Measurements from ENCODE around the gene TSPYL1.

TSPYL1 gene

DNA sequence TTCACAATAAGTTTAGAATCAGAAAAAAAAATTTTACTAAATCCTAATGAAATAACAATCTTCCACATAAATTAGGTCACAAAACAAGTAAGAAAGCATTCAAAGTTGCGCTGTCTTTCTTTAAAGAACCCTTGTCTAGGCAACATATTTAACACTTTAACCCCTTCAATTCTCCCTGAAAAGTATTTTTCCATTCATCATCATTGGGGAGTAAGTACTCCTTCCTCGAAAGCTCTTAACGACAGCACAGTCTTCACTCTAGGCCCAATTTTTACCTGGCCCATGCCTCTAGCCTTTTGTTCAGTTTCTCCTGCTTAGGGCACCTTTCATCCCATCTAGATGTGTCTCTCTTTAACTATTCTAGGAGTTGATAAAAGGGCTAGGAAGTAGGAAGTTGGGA is 2.6 kb downstream of the TSPYL1 start:
- ChIA-PET CTCF (interaction anchor here (0.7 to 5.4 kb wide), 6 partner anchors 9 to 503 kb away, joined by 3 to 78 read pairs (median 4); no protein-coding TSS in a partner anchor), POLR2A (interaction anchor here (0.7 to 4.7 kb wide), 4 partner anchors 8 to 294 kb away, joined by 6 to 31 read pairs (median 19); partner anchors contain the start of genes RWDD1 and TSPYL4)
- H3K27ac ChIP-seq (ENCODE audit: extremely low read depth, low read depth, low read length): no peak overlapping the region
- H3K4me1 ChIP-seq (ENCODE audit: control insufficient read depth, insufficient read depth, low read length): peaks cover 4% of the 10 kb centered on the region; the same call in 1 of the 2 replicates
- TF ChIP-seq IKZF3 (tag by site-specific recombination; IDR thresholded peaks at IDR 0.05) (peak; percentile 22; the same call in 1 of the 2 replicates), ZNF544 (tag by site-specific recombination; IDR thresholded peaks at IDR 0.05) (no peak)
- no peaks in the 10 kb centered on the region for H3K9me3 ChIP-seq (ENCODE audit: control insufficient read depth, insufficient read depth, low read depth, low read length)
- H3K36me3 ChIP-seq (ENCODE audit: control insufficient read depth in 2 of 2, insufficient read depth in 1 of 2, low read length in 2 of 2): peaks cover 11 to 56% of the 10 kb centered on the region in 2 experiments
- peak overlapping the region; percentile 97 for H3K4me3 ChIP-seq (ENCODE audit: low read depth, low read length)

DNA sequence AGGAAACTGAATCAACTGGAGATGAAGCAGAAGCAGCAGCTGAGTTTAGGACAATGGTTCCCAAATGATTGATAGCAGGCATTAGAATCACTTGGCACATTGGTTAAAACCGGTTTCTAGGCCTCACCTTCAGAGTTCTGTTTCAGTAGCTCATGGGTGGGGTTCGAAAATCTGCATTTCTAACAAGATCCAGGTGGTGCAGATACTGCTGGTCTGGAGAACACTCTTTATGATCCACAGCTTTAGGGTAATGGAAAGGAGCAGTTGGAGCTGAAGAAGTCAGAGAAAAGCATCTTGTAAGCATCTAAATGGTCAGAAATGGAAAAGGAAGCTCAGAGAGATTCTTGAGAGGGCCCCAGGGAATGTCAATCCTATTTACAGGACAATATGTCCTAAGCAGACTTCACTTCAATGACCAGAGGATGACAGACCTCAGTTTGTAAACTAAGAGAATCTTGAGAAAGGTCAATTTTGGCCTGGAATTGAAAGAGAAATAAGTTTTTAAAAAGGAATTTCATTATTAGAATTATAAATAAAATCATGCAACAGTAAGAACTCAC is 8.5 kb downstream of the TSPYL1 start:
- POLR2A ChIA-PET: interaction anchor here (1.2 to 1.5 kb wide), 2 partner anchors 9 to 17 kb away, joined by 4 read pairs; partner anchors contain the start of genes TSPYL1 and TSPYL4
- H3K4me1 ChIP-seq (ENCODE audit: control insufficient read depth, insufficient read depth, low read length): peaks cover 4% of the 10 kb centered on the region; the same call in 1 of the 2 replicates
- H3K27ac ChIP-seq (ENCODE audit: extremely low read depth, low read depth, low read length): no peak overlapping the region
- H3K9me3 ChIP-seq (ENCODE audit: control insufficient read depth, insufficient read depth, low read depth, low read length): no peaks in the 10 kb centered on the region
- H3K36me3 ChIP-seq (ENCODE audit: control insufficient read depth in 2 of 2, insufficient read depth in 1 of 2, low read length in 2 of 2): peaks cover 6 to 61% of the 10 kb centered on the region in 2 experiments
- H3K4me3 ChIP-seq (ENCODE audit: low read depth, low read length): no peak overlapping the region
- CTCF ChIA-PET: interaction anchor here (0.7 to 9.1 kb wide), 11 partner anchors 8 to 374 kb away, joined by 3 to 159 read pairs (median 4); partner anchors contain the start of gene TSPYL1
- TF ChIP-seq ZNF416 (tag by site-specific recombination; IDR thresholded peaks at IDR 0.05) (no peak), ZBTB8A (tag by site-specific recombination; IDR thresholded peaks at IDR 0.05) (no peak), ZNF223 (tag by site-specific recombination; IDR thresholded peaks at IDR 0.05) (no peak), ZNF558 (tag by site-specific recombination; IDR thresholded peaks at IDR 0.05) (no peak), ZNF571 (tag by site-specific recombination; IDR thresholded peaks at IDR 0.05) (no peak), BCL11A (tag by site-specific recombination; IDR thresholded peaks at IDR 0.05; ENCODE audit: low read depth) (no peak), ZBTB1 (tag by site-specific recombination; IDR thresholded peaks at IDR 0.05) (no peak), ZNF544 (tag by site-specific recombination; IDR thresholded peaks at IDR 0.05) (no peak), YY1 (tag by site-specific recombination; IDR thresholded peaks at IDR 0.05) (no peak), ZNF514 (tag by site-specific recombination; IDR thresholded peaks at IDR 0.05) (no peak), IKZF3 (tag by site-specific recombination; IDR thresholded peaks at IDR 0.05) (no peak), ZNF138 (tag by site-specific recombination; IDR thresholded peaks at IDR 0.05; ENCODE audit: borderline replicate concordance) (no peak), ZNF596 (tag by site-specific recombination; IDR thresholded peaks at IDR 0.05) (no peak), ZNF324 (tag by site-specific recombination; IDR thresholded peaks at IDR 0.05) (no peak)
- TF ChIP-seq, protein P1, sequence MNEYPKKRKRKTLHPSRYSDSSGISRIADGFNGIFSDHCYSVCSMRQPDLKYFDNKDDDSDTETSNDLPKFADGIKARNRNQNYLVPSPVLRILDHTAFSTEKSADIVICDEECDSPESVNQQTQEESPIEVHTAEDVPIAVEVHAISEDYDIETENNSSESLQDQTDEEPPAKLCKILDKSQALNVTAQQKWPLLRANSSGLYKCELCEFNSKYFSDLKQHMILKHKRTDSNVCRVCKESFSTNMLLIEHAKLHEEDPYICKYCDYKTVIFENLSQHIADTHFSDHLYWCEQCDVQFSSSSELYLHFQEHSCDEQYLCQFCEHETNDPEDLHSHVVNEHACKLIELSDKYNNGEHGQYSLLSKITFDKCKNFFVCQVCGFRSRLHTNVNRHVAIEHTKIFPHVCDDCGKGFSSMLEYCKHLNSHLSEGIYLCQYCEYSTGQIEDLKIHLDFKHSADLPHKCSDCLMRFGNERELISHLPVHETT (tag by site-specific recombination; IDR thresholded peaks at IDR 0.05): no peak

DNA sequence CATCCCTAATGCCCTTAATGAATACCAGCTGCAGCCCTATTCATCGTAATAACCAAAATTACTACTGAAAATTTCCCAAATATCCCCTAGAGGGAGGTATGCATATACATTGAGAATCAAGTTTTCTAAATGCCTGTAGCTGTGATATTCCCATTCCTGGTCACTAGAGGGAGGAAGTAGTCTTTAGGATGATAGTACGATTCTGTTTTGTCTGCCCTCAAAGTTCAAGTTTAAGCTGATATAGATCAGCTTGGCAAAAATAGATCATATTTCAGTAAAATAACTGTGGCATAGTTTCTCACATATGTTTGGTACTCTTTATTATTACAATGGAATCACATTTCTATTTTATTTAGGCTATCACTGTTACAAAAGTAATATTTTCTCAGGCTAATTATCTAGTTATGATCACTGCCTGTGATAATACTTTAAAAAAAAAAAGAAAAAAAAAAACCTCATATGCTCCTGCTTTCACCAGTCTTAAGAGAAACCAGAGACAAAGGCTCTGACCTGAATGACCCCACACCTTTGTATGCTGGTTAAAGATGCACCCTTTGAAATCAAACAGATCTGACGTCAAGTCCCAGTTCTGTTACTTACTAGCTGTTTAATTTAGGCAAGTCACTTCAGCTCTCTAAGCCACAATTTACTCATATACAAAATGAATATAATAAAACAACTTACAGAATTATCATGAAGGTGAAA is 11.0 kb downstream of the TSPYL1 start:
- CTCF ChIA-PET: interaction anchor here (0.5 to 9.1 kb wide), 89 partner anchors 10 to 1233 kb away, joined by 3 to 159 read pairs (median 4); partner anchors contain the start of genes CALHM5, DSE, RWDD1 and TRAPPC3L
- TF ChIP-seq, protein P2, sequence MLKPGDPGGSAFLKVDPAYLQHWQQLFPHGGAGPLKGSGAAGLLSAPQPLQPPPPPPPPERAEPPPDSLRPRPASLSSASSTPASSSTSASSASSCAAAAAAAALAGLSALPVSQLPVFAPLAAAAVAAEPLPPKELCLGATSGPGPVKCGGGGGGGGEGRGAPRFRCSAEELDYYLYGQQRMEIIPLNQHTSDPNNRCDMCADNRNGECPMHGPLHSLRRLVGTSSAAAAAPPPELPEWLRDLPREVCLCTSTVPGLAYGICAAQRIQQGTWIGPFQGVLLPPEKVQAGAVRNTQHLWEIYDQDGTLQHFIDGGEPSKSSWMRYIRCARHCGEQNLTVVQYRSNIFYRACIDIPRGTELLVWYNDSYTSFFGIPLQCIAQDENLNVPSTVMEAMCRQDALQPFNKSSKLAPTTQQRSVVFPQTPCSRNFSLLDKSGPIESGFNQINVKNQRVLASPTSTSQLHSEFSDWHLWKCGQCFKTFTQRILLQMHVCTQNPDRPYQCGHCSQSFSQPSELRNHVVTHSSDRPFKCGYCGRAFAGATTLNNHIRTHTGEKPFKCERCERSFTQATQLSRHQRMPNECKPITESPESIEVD (tag by site-specific recombination; IDR thresholded peaks at IDR 0.05): peak; percentile 36; the same call in 1 of the 2 replicates
- TF ChIP-seq ZNF660 (tag by site-specific recombination; IDR thresholded peaks at IDR 0.05) (peak; percentile 90), ZNF521 (tag by site-specific recombination; IDR thresholded peaks at IDR 0.05) (no peak), ZNF221 (tag by site-specific recombination; IDR thresholded peaks at IDR 0.05; ENCODE audit: borderline replicate concordance) (0 out of 2 replicates have a peak, but pooled peaks have one; percentile 48), TCF7L2 (IDR thresholded peaks at IDR 0.05; ENCODE audit: borderline replicate concordance, low read depth, low read length) (no peak), ZNF157 (tag by site-specific recombination; IDR thresholded peaks at IDR 0.05) (no peak), ZBTB21 (tag by site-specific recombination; IDR thresholded peaks at IDR 0.05) (no peak), ZNF654 (tag by site-specific recombination; IDR thresholded peaks at IDR 0.05; ENCODE audit: low read depth) (peak; percentile 97)
- TF ChIP-seq, protein P3, sequence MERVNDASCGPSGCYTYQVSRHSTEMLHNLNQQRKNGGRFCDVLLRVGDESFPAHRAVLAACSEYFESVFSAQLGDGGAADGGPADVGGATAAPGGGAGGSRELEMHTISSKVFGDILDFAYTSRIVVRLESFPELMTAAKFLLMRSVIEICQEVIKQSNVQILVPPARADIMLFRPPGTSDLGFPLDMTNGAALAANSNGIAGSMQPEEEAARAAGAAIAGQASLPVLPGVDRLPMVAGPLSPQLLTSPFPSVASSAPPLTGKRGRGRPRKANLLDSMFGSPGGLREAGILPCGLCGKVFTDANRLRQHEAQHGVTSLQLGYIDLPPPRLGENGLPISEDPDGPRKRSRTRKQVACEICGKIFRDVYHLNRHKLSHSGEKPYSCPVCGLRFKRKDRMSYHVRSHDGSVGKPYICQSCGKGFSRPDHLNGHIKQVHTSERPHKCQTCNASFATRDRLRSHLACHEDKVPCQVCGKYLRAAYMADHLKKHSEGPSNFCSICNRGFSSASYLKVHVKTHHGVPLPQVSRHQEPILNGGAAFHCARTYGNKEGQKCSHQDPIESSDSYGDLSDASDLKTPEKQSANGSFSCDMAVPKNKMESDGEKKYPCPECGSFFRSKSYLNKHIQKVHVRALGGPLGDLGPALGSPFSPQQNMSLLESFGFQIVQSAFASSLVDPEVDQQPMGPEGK (tag by site-specific recombination; IDR thresholded peaks at IDR 0.05): no peak

More for the DNA sequence above, 11.0 kb downstream of the TSPYL1 start:
- H3K4me3 ChIP-seq (ENCODE audit: low read depth, low read length): no peak overlapping the region
- no peak overlapping the region for H3K27ac ChIP-seq (ENCODE audit: extremely low read depth, low read depth, low read length)
- POLR2A ChIA-PET: interaction anchor here (1.1 to 2.8 kb wide), 4 partner anchors 10 to 347 kb away, joined by 3 to 31 read pairs (median 4); partner anchors contain the start of genes RSPH4A, RWDD1, TSPYL1 and TSPYL4
- H3K36me3 ChIP-seq (ENCODE audit: control insufficient read depth in 2 of 2, insufficient read depth in 1 of 2, low read length in 2 of 2): peaks cover 0 to 68% of the 10 kb centered on the region in 2 experiments
- H3K4me1 ChIP-seq (ENCODE audit: control insufficient read depth, insufficient read depth, low read length): no peaks in the 10 kb centered on the region
- no peaks in the 10 kb centered on the region for H3K9me3 ChIP-seq (ENCODE audit: control insufficient read depth, insufficient read depth, low read depth, low read length)

Data from HEK293 (cell line).